GM19467 (cell line): ENCODE measurements around the gene EEIG1.

ENCODE experiments used
- ATAC-seq: cut with Tn5 transposase; IDR thresholded peaks from one replicate; pipeline ENCODE4 v1.9.1; 2021; ENCODE audit warnings: mild to moderate bottlenecking, moderate library complexity; ENCODE audit not compliant: unreplicated experiment

Gene EEIG1

DNA sequence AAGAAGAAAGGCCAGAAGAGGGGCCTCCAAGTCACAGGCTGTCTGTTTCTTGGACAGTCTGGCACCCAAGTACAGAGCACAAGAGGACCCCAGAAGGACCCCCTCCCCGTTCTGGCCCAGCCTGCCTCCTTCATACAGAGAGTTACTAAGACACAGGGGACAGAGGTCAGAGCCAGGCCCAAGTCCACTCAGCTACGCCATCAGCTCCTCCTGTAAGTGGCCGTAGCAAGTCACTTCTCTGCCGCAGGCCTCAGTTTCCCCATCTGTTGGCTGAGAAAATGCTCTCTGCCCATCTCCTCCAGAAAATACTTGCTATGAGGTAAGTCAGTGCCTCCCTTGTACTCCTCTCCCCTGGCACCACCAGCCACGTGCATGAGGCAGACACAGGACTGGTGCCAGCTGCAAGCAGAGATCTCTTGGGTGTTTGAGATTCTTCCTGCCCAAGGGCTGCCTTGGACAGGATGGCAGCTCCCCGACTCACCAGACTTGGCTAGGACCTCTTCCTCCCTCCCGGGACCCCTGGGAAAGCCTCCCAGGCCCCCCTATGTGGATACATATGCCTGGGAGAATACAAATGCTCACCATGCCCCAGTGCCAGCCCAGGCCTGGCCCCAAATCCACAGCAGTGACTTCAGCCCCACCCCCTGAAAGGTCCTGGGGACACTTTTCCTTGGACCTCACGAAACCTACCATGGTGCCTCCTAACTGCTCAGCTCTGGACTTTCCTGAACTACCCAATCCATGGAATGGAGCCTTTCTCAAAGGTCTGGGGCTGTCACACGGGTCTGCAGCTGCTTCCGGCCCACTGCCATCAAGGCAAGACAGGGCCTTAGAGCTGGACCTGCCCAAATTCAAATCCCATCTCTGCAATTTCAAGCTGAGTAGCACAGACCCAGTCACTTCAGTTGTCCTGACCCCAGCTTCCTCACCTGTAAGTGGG is 5.1 kb downstream of the EEIG1 start:
- no peak for ATAC-seq

- ATAC-seq = no peak
Measured at GRCh38 chr9:127974769-127975261, 6.0 kb downstream of the EEIG1 start.

- no peak for ATAC-seq
Measured at GRCh38 chr9:127974001-127974768, 6.6 kb downstream of the EEIG1 start.

DNA sequence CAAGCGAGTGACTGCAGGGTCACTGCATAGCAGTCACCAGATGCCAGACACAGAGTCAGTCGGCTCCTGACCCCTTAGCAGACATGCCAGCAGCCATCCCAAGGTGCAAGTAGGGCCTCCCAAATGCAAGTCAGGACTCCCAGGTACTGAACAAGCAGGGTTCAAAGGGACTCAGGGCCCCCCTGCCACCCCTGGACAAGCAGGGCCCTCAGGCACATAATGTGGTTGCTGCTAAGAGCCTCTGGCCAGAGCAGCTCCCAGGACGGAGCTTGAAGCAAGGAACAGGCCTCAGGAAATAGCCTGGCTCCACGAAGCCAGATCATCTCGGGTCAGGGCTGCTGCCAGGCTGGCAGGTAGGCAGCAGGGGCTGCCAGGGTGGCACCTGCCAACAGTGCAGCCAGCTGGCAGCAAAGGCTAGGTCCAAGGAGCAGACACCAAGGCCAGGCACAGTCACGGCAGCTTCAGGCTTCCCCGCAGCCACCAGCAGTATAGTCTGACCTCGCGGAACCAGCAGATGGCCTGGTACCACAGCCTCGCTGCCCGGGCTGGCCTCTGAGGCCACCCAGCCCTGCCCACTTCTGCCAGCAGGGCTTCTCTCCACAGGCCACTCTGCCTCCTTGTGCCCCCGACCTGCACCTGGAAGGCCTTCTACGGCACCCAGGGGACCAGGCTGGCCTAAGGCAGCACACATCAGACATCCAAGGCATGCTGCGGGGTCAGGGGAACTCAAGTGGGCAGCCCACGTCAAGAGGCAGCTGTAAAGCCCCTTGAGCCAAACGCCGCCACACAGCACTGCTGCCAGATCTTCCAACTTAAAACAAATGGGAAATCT is 7.4 kb downstream of the EEIG1 start:
- no peak for ATAC-seq

DNA sequence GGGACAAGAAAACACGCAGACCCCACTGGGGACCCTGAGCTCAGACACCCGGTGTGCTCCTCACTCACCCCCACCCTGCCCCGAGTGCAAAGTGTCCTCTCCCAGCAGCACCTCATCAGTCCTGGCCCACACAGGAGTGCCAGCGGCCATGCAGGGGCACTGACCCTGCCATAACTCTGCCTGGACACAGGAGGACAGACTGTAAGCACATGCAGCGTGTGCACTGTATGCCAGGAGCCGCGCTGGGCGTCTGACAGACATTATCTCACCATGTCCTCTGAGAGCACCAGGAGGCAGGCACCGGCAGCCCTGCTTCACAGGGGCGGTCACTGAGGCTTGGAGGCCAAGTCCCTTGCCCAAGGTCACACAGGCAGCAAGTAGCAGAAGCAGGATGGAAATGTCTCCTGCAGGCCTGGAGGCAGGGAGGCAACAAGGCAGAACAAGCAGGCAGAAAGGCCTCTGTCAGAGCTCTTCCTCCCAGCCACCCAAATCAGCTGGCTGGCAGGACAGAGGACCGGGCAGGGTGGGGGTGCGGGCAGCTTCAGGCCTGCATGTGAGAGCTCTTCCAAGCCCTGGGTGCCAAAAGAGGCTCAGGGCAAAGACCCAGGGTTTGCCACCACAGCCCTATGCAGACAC is 8.4 kb downstream of the EEIG1 start:
- no peak for ATAC-seq

GRCh38 chr9:127971357-127972235 is 9.2 kb downstream of the EEIG1 start:
- no peak for ATAC-seq

GRCh38 chr9:127970401-127971313 is 10.1 kb downstream of the EEIG1 start:
- ATAC-seq = peak; percentile 67

GRCh38 chr9:127968700-127969383 is 11.9 kb downstream of the EEIG1 start:
- no peak for ATAC-seq

GRCh38 chr9:127968042-127968441 is 12.7 kb downstream of the EEIG1 start:
- ATAC-seq = no peak

- no peak for ATAC-seq
Measured at GRCh38 chr9:127967151-127967809, 13.5 kb downstream of the EEIG1 start.

DNA sequence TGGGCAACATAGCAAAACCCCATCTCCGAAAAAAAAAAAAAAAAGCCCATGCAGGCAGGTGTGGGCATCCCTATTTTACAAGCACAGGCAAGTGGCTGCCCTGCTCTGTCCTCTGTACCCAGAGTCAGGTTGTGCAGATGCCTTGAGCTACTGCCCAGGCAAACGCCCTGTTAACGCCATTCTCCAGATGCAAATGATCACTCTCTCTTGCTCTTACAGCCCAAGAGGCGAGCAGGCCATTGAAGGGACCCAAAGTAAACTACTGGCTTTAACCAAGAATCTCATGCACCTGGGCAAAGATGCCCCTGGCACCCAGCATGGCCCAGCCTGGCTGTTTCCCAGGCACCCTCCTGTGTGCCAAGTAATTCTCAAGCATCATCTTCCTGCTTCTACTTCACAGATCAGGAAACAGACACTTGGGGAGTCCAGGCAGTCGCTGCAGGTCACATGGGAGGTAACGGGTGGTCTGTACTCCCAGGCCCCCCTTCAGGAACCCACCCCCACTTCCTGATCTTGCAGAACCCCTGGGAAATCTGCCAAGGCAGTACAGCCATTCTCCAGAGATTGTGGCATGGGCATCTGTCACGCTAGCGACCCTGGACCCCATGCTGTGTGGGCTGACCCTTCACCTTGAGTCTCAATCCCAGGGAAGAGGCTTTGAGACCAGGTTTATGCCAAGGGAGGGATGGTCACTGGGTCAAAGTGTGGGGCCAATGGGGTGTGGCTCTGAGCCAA is 14.2 kb downstream of the EEIG1 start:
- no peak for ATAC-seq

DNA sequence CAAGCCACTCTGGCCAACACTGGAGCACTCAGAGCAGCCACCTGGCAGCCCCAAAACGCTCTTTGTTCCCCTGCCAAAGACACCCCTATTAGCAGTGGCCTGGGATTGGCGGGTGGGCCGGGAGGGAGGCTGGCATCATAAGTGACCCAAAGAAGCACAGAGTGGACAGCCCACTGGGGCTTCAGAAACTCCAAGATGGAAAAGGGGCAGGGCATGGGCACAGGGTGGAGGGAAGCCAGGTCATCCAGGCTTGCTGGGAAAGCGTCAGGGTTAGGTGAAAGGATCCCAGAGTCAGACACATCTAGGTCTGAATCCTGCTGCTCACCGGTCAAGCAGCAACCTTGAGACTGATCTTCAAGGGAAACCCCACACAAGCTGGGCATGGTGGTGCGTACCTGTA is 14.8 kb downstream of the EEIG1 start:
- ATAC-seq = no peak

DNA sequence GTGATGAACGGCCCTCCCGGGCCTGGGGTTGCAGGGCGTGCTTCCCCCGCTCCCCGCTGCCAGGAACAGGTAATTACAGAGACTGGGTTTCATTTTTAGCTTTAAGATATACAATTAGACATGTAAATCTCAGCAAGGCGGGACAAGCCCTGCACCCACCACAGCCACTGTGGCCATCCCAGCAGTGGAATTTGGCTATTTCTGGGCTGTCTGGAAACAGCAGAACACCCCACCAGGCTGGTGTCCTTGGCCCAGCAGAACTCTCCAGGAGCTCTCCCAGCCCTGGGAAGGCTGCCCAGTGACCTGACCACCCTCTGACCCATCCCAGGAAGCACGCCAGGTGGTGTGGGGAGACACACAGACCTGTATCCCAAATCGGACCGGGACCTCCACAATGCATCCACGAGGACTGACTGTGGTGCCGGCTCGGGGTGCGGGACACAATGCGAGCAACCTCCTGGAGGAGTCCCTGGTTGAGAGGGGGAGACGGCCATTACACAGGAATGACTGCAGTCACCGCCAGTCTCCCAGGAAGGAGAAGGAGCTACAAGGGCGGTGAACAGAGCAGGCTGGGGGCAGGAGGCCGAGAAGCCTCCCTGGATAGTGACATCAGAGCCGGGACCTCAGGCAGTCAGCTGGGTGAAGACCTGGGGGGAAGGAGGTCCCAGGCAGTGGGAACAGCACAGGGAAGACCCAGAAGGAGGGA is 17.3 kb downstream of the EEIG1 start:
- no peak for ATAC-seq

DNA sequence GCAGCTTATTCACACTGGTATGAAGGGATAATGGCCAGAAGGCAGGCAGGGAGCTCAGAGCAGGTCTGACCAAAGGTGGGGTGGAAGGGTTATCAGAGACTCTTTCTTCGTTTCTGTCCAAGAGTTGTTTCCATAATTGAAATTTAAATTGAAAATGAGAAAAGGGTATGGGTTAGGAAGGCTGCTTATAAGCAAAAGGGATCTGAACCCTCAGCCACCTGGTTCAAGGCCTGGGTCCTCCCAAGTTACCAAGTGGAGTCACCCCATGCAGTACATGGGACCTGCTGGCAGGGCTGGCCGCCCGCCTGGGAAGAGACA is 17.8 kb downstream of the EEIG1 start:
- no peak for ATAC-seq

GRCh38 chr9:127962278-127962677 is 18.5 kb downstream of the EEIG1 start:
- no peak for ATAC-seq

DNA sequence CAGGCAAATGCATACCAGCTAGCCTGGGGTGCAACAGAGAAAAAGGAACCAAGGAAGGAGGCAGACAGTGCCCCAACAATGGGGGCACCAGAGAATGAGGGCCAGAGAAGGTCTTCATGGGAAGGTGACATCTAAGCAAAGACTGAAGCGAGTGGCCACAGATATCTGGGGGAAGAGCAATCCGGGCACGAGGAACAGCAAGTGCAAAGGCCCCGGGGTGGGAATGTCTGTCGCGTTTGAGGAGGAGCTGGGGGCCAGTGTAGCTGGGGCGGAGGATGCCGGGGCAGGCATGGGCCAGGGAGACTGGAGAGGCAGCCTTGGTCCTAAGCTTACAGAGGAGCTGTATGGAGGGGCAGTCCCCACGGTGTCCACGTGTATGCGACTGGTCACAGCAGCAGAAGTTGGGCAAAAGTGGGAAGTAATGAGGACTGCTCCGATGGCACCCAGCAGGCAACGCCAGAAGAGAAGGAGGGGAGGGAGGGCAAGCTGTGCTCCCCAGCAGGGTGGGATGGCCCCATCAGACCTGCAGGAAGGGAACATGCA is 19.1 kb downstream of the EEIG1 start:
- ATAC-seq = no peak
